ENCODE results near the gene LRIG2.

Gene LRIG2

DNA sequence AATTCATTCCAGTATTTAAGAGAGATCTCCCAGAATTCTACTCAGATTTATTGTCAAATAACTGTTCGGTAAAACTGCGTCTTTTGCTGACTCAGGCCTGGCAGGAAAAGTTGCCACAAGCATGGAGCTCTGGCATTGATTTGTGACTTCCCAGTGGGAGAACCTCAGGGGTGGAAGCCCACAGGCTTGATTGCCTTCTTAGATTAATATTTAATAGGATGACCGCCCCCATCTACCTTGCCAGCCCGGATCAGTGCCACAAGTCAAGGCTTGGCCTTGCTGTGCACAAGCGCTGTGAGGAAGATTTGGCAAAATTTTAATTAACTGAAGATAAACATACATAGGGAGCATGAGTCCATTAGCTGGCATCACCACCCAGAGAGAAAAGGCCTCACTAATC, 93.5 kb downstream of the LRIG2 start:
- TF ChIP-seq, protein P1, sequence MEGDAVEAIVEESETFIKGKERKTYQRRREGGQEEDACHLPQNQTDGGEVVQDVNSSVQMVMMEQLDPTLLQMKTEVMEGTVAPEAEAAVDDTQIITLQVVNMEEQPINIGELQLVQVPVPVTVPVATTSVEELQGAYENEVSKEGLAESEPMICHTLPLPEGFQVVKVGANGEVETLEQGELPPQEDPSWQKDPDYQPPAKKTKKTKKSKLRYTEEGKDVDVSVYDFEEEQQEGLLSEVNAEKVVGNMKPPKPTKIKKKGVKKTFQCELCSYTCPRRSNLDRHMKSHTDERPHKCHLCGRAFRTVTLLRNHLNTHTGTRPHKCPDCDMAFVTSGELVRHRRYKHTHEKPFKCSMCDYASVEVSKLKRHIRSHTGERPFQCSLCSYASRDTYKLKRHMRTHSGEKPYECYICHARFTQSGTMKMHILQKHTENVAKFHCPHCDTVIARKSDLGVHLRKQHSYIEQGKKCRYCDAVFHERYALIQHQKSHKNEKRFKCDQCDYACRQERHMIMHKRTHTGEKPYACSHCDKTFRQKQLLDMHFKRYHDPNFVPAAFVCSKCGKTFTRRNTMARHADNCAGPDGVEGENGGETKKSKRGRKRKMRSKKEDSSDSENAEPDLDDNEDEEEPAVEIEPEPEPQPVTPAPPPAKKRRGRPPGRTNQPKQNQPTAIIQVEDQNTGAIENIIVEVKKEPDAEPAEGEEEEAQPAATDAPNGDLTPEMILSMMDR (IDR thresholded peaks at IDR 0.05): no peak

DNA sequence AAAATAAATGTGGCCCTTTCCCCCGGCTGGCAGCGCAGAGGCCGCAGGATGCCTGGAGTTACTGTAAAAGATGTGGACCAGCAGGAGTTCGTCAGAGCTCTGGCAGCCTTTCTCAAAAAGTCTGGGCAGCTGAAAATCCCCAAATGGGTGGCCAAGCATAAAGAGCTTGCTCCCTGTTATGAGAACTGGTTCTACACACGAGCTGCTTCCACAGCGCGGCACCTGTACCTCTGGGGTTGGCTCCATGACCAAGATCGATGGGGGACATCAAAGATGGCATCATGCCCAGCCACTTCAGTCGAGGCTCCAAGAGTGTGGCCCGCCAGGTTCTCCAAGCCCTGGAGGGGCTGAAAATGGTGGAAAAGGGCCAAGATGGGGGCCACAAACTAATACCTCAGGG, 95.9 kb downstream of the LRIG2 start:
- DNase-seq: no peak
- Mint-ChIP-seq H3K9me3 (peaks cover 25% of the 10 kb centered on the region), H3K27ac (no peak overlapping the region), H3K4me3 (no peak overlapping the region), H3K4me1 (no peaks in the 10 kb centered on the region), H3K27me3 (ENCODE audit: low read depth, poor library complexity) (no peaks in the 10 kb centered on the region), H3K36me3 (ENCODE audit: low read depth) (no peaks in the 10 kb centered on the region)
- TF ChIP-seq, protein P1 (IDR thresholded peaks at IDR 0.05): no peak

More for the DNA sequence above, 93.5 kb downstream of the LRIG2 start:
- H3K9me3 Mint-ChIP-seq: peaks cover 2% of the 10 kb centered on the region
- H3K4me3 Mint-ChIP-seq: no peak overlapping the region
- H3K36me3 Mint-ChIP-seq (ENCODE audit: low read depth): no peaks in the 10 kb centered on the region
- H3K4me1 Mint-ChIP-seq: no peaks in the 10 kb centered on the region
- no peak for DNase-seq
- H3K27ac Mint-ChIP-seq: no peak overlapping the region
- H3K27me3 Mint-ChIP-seq (ENCODE audit: low read depth, poor library complexity): no peaks in the 10 kb centered on the region

DNA sequence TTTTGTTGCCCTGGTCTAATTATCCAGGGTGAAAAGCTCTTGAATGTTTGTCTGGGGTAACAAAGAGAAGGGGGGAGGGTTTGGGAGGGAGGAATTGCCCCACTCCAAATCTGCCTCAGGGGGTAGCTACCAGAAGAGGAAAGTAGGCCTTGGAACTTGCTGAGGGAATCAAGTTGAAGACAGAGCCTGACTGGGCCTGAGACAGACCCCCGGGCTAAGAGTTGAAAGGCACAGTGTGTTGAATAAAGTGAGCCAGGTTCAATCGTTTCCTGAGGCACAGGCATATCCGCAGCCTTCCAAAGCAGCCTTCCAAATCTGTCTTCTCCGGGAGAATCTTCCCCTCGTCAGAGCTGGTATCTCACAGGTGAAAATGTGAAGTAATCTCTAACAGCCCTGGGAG, 96.6 kb downstream of the LRIG2 start:
- Mint-ChIP-seq H3K4me3 (no peak overlapping the region), H3K27ac (no peak overlapping the region), H3K36me3 (ENCODE audit: low read depth) (no peaks in the 10 kb centered on the region), H3K4me1 (no peaks in the 10 kb centered on the region), H3K27me3 (ENCODE audit: low read depth, poor library complexity) (no peaks in the 10 kb centered on the region), H3K9me3 (peaks cover 29% of the 10 kb centered on the region)
- DNase-seq: no peak
- TF ChIP-seq, protein P1 (IDR thresholded peaks at IDR 0.05): no peak

DNA sequence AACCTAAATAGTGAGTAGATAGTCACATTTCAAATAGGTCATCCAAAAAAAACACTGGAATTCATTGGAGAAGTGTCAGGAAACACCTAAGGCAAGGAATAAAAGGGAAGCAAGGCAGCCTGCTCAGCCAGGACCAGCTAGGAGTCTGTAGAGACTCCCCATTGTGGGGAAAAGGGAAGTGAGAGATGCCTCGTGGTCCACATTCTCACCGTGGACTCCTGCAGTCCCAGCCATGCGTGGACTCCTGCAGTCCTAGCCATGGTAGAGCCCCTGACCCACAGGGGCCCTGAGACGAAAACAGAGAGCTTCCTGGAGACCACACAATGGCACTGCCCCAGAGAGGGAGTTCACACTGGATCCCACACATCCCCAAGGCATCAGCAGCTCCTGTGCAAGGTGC, 97.5 kb downstream of the LRIG2 start:
- H3K4me1 Mint-ChIP-seq: no peaks in the 10 kb centered on the region
- DNase-seq: no peak
- no peaks in the 10 kb centered on the region for H3K27me3 Mint-ChIP-seq (ENCODE audit: low read depth, poor library complexity)
- H3K9me3 Mint-ChIP-seq: peaks cover 38% of the 10 kb centered on the region
- H3K36me3 Mint-ChIP-seq (ENCODE audit: low read depth): no peaks in the 10 kb centered on the region
- TF ChIP-seq, protein P1 (IDR thresholded peaks at IDR 0.05): no peak
- H3K27ac Mint-ChIP-seq: no peak overlapping the region
- no peak overlapping the region for H3K4me3 Mint-ChIP-seq

DNA sequence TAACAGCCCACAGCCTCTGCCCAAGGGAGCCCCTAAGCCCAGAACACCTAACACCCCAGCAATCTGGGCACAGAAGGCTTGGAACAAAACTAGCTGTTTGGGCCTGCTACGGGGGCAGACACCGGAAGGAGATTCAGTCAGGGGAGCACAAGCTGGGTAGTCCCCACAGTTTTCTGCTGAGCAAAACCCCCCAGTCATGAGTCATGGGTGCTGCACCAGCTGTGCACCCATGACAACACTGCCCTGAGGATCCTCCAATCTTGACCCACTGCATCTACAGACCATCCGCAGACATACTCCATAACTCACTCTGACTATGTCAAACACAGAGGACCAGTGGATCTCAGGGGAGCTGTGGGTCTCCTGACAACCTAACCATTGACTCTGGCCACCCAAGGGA, 105.1 kb downstream of the LRIG2 start:
- Mint-ChIP-seq H3K4me1 (no peaks in the 10 kb centered on the region), H3K27ac (no peak overlapping the region), H3K4me3 (no peak overlapping the region), H3K27me3 (ENCODE audit: low read depth, poor library complexity) (no peaks in the 10 kb centered on the region), H3K9me3 (peaks cover 32% of the 10 kb centered on the region), H3K36me3 (ENCODE audit: low read depth) (no peaks in the 10 kb centered on the region)
- no peak for DNase-seq
- TF ChIP-seq, protein P1 (IDR thresholded peaks at IDR 0.05): no peak

DNA sequence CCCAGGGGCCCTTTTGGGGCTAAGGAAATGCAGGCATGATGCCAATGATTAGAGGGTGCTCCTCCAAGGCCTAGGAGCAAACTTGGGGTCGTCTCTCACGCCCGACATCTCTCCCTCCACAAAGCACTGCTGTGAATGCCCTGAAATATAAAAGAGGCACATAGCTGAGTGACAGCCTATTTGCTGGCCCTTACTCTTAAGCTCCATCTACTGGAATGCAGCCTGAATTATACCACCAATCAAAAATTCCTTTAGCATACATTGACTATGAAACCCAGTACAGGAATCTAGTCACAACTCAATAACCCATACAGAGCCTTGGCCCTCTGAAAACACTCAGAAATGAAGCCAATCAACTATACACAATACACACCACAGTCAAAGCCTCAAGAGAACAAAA, 105.5 kb downstream of the LRIG2 start:
- TF ChIP-seq, protein P1 (IDR thresholded peaks at IDR 0.05): no peak
- no peak overlapping the region for H3K4me3 Mint-ChIP-seq
- no peak for DNase-seq

More for the DNA sequence above, 105.5 kb downstream of the LRIG2 start:
- H3K36me3 Mint-ChIP-seq (ENCODE audit: low read depth): no peaks in the 10 kb centered on the region
- no peaks in the 10 kb centered on the region for H3K4me1 Mint-ChIP-seq
- no peaks in the 10 kb centered on the region for H3K27me3 Mint-ChIP-seq (ENCODE audit: low read depth, poor library complexity)
- peaks cover 32% of the 10 kb centered on the region for H3K9me3 Mint-ChIP-seq
- no peak overlapping the region for H3K27ac Mint-ChIP-seq

All from nephron progenitor cell (in vitro differentiated cells).